Spleen (tissue), 11 donors: ENCODE data around the gene SLC40A1. TPM values are rescaled to one million over a fixed set of nuclear protein-coding genes. Genes with fewer than 3 reads are reported as not detected.

Experiments used
- DNase-seq: peaks from one replicate; pipeline ENCODE4 v3.0.0-alpha.2; 2020
- H3K27ac ChIP-seq, 8 donors: fragments of 200-600 bp; sonication (generic) in 7 of 8; 1 replicate in 4 of 8; 2 replicates in 4 of 8; pipeline versions ENCODE4 v1.5.0 to v1.8.0; 2016 to 2021; ENCODE audit warnings: inconsistent platforms in 4 of 8, mild to moderate bottlenecking in 4 of 8, moderate library complexity in 1 of 8
- H3K27me3 ChIP-seq, 7 donors: fragments of 200-600 bp; sonication (generic) in 6 of 7; replicated peaks in 1 of 7; 1 replicate in 4 of 7; 2 replicates in 3 of 7; pipeline versions ENCODE4 v1.5.0 to v1.8.0; 2016 to 2021; ENCODE audit warnings: inconsistent platforms in 3 of 7, mild to moderate bottlenecking in 1 of 7
- H3K36me3 ChIP-seq, 6 donors: fragments of 200-600 bp; sonication (generic) in 5 of 6; 1 replicate in 4 of 6; 2 replicates in 2 of 6; pipeline versions ENCODE4 v1.5.0 to v1.8.0; 2016 to 2021; ENCODE audit warnings: inconsistent platforms in 2 of 6
- H3K4me1 ChIP-seq, 6 donors: fragments of 200-600 bp; sonication (generic) in 5 of 6; 1 replicate in 3 of 6; 2 replicates in 3 of 6; pipeline versions ENCODE4 v1.5.0 to v1.8.0; 2016 to 2021; ENCODE audit warnings: inconsistent platforms in 3 of 6
- H3K4me3 ChIP-seq, 8 donors: fragments of 200-600 bp; sonication (generic) in 7 of 8; 1 replicate in 4 of 8; 2 replicates in 4 of 8; pipeline versions ENCODE4 v1.5.0 to v1.8.0; 2016 to 2021; ENCODE audit warnings: inconsistent platforms in 4 of 8, mild to moderate bottlenecking in 4 of 8, moderate library complexity in 2 of 8
- H3K9me3 ChIP-seq, 8 donors: fragments of 200-600 bp; sonication (generic) in 7 of 8; 1 replicate in 4 of 8; 2 replicates in 4 of 8; pipeline versions ENCODE4 v1.5.0 to v1.8.0; 2016 to 2021; ENCODE audit warnings: inconsistent platforms in 4 of 8
- POLR2A ChIP-seq, 3 donors: fragments of 450-650 bp; IDR thresholded peaks; one replicate each; pipeline ENCODE4 v1.5.1; 2017; ENCODE audit warnings: antibody characterized with exemption in 3 of 3, mild to moderate bottlenecking in 1 of 3
- POLR2AphosphoS5 ChIP-seq, 3 donors: sonication (generic); formaldehyde crosslinking; IDR thresholded peaks; one replicate each; pipeline ENCODE4 v1.5.1; 2017; ENCODE audit warnings: antibody characterized with exemption in 3 of 3
- WGBS, 5 donors: extraction: QIAGEN DNeasy Blood & Tissue Kit in 3 of 5; methylation state at CpG; one replicate each; pipeline versions ENCODE4 v1.1.5 to v1.1.7; 2013 to 2018; 5-methylcytosine and 5-hydroxymethylcytosine counted together
- intact Hi-C: fragments of 100-400 bp; cut with DNase I; formaldehyde crosslinking; loops from one replicate; pipeline ENCODE4 v1.15.0; 2023; ENCODE audit warnings: low total_unique reads
- polyA plus RNA-seq, 3 donors: library from polyadenylated mRNA; stranded (reverse); fragments of 200-250 nt; gene quantifications; one replicate each; pipeline ENCODE4 v1.2.1, GENCODE V29; 2013
- total RNA-seq, 7 donors: library from RNA; depleted of rRNA in 3 of 7; stranded (reverse); fragments of >200 nt in 3 of 7; fragmentation: NEBNext Ultra II Directional in 4 of 7; extraction: Animal tissue kit (Norgen Biotek cat#: 25700) in 4 of 7; gene quantifications; one replicate each; pipeline versions ENCODE4 v1.1.0 to v1.2.1, GENCODE V29; 2016 to 2021
- TF ChIP-seq, protein P1 (sequence below), 11 experiments: fragments of 200-600 bp in 7 of 11; fragments of 450-650 bp in 4 of 11; sonication (generic) in 4 of 11; IDR thresholded peaks in 8 of 11; conservative IDR thresholded peaks in 3 of 11; 1 replicate in 7 of 11; 2 replicates in 4 of 11; pipeline versions ENCODE4 v1.4.0 to v1.8.0; 2016 to 2021; ENCODE audit warnings: antibody characterized with exemption in 11 of 11, inconsistent platforms in 4 of 11, mild to moderate bottlenecking in 1 of 11
- donor health status: healthy with polysubstance abuse.
- donor health status: DM: no; HTN: no; CAD: no; lungs with moderate emphysema.
- donor health status: DM: no; HTN: no; CAD: no.
- donor health status: Bipolar disorder and iron deficiency.
- donor health status: healthy.
- donor health status: DM: no; HTN: no; CAD: no.
- donor health status: DM: yes; HTN: yes; CAD: no.

SLC40A1 gene
- total and polyA plus RNA-seq, 10 donors = 55.7 to 843 (median 455) TPM

DNA sequence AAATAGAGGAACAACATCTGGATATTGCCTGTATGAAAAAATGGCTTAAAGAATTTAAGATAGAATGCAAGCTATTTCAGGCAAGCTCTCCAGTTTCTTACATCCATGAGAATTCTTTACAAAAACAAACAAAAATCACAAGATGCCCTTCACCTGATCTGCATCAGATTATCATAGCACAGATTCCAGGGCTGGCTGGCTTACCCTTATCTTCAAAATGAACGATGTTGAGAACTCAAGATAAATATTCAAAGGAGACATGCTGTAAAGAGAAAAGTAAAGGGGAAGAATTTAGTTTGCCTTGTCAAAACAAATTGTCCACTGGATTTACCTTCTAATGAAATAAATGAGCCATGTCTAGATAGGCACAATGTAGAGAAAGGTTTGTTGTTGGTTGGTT is 18.7 kb upstream of the SLC40A1 start:
- intact Hi-C loops = no loop called here
- WGBS, 5 donors = 52 to 71% (median 65%) methylated on average over 1 of the region's 1 CpG
- no peaks in the 10 kb centered on the region for H3K27me3 ChIP-seq

DNA sequence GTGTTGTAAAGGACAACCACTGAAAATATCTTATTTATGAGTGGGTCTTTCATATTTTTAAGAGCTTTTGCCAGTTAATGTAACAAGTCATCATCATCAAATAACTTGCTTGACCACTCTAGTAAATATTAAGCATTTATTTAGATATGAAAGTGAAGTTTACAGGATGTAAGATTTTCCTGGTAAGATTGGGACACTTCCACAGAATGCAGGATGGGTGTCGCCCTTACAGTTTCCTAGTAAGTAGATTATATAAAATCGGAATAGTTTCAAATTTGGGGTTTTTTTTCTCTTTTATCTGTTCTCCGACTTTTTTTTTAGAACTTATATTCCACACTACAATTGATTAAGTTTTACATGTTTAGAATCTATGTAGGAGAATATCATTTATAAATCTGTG is 14.8 kb upstream of the SLC40A1 start:
- Histone ChIP-seq H3K27me3 (no peaks in the 10 kb centered on the region), H3K27ac (peak overlapping the region in 7 of 8 donors; percentile 2 to 76 (median 64)), H3K4me3 (no peak overlapping the region), H3K9me3 (no peaks in the 10 kb centered on the region), H3K36me3 (no peaks in the 10 kb centered on the region), H3K4me1 (peaks cover 0 to 14% (median 4%) of the 10 kb centered on the region in 6 donors)
- no peak for DNase-seq
- intact Hi-C loops = no loop called here
- TF ChIP-seq, protein P1, sequence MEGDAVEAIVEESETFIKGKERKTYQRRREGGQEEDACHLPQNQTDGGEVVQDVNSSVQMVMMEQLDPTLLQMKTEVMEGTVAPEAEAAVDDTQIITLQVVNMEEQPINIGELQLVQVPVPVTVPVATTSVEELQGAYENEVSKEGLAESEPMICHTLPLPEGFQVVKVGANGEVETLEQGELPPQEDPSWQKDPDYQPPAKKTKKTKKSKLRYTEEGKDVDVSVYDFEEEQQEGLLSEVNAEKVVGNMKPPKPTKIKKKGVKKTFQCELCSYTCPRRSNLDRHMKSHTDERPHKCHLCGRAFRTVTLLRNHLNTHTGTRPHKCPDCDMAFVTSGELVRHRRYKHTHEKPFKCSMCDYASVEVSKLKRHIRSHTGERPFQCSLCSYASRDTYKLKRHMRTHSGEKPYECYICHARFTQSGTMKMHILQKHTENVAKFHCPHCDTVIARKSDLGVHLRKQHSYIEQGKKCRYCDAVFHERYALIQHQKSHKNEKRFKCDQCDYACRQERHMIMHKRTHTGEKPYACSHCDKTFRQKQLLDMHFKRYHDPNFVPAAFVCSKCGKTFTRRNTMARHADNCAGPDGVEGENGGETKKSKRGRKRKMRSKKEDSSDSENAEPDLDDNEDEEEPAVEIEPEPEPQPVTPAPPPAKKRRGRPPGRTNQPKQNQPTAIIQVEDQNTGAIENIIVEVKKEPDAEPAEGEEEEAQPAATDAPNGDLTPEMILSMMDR (IDR thresholded peaks at IDR 0.05 in 8 of 11, conservative IDR thresholded peaks at IDR 0.05 in 3 of 11) = no peak
- no peak for TF ChIP-seq POLR2A (IDR thresholded peaks at IDR 0.05)
- TF ChIP-seq POLR2AphosphoS5 (IDR thresholded peaks at IDR 0.05) = no peak
- 61 to 71% (median 70%) methylated on average over 3 of the region's 3 CpGs for WGBS, 5 donors

More for the DNA sequence above, 18.7 kb upstream of the SLC40A1 start:
- no peak for DNase-seq
- no peaks in the 10 kb centered on the region for H3K9me3 ChIP-seq
- TF ChIP-seq POLR2AphosphoS5 (IDR thresholded peaks at IDR 0.05) (no peak), POLR2A (IDR thresholded peaks at IDR 0.05) (no peak)
- TF ChIP-seq, protein P1 (IDR thresholded peaks at IDR 0.05 in 8 of 11, conservative IDR thresholded peaks at IDR 0.05 in 3 of 11) = no peak
- H3K4me1 ChIP-seq = no peaks in the 10 kb centered on the region
- H3K27ac ChIP-seq = no peak overlapping the region
- no peaks in the 10 kb centered on the region for H3K36me3 ChIP-seq
- H3K4me3 ChIP-seq = no peak overlapping the region

DNA sequence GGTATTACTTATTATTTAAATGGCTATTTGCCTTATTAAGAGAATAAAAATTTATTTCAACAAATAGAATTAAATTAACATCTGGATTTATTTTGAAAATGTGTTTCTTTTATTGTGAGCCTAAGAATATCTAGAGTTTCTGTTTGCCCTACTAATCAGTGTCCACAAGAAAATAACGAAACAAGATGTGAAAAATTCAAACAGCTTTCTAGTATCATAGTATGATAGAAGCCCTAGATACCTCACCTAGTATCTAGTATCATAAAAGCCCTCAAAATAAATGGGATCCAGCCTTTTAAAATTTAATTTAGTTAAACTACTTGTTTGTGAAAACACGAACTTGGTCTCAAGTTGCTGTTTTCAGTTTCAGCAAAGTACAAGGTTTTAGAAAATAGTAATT is 13.7 kb upstream of the SLC40A1 start:
- WGBS, 5 donors = 86 to 96% (median 89%) methylated on average over 2 of the region's 2 CpGs
- H3K27me3 ChIP-seq = no peaks in the 10 kb centered on the region
- TF ChIP-seq, protein P1 (IDR thresholded peaks at IDR 0.05 in 8 of 11, conservative IDR thresholded peaks at IDR 0.05 in 3 of 11) = no peak
- TF ChIP-seq POLR2AphosphoS5 (IDR thresholded peaks at IDR 0.05) = no peak
- TF ChIP-seq POLR2A (IDR thresholded peaks at IDR 0.05) = no peak
- peak overlapping the region in 1 of 8 donors; percentile 76 for H3K27ac ChIP-seq
- H3K36me3 ChIP-seq = no peaks in the 10 kb centered on the region
- peaks cover 0 to 14% (median 4%) of the 10 kb centered on the region in 6 donors for H3K4me1 ChIP-seq
- DNase-seq = no peak
- intact Hi-C loops = no loop called here
- H3K4me3 ChIP-seq = no peak overlapping the region
- no peaks in the 10 kb centered on the region for H3K9me3 ChIP-seq

- no peaks in the 10 kb centered on the region for H3K9me3 ChIP-seq
- peaks cover 0 to 14% (median 4%) of the 10 kb centered on the region in 6 donors for H3K4me1 ChIP-seq
- H3K27ac ChIP-seq = no peak overlapping the region
- H3K36me3 ChIP-seq = no peaks in the 10 kb centered on the region
- DNase-seq = no peak
- WGBS, 5 donors = 83 to 98% (median 97%) methylated on average over 3 of the region's 3 CpGs
- TF ChIP-seq, protein P1 (IDR thresholded peaks at IDR 0.05 in 8 of 11, conservative IDR thresholded peaks at IDR 0.05 in 3 of 11) = no peak
- no peak for TF ChIP-seq POLR2AphosphoS5 (IDR thresholded peaks at IDR 0.05)
- TF ChIP-seq POLR2A (IDR thresholded peaks at IDR 0.05) = no peak
- H3K27me3 ChIP-seq = no peaks in the 10 kb centered on the region
- no peak overlapping the region for H3K4me3 ChIP-seq
- intact Hi-C loops = no loop called here
Observed at GRCh38 chr2:189593115-189593514, 12.5 kb upstream of the SLC40A1 start.
